NCI-H524 treated with DMSO at 0.1 percent for 48 hours (cell line): ENCODE data around the gene OVAAL.

ENCODE experiments used
- DNase-seq: peaks from one replicate; lab custom pipeline; 2025; lab: John Stamatoyannopoulos, UW

OVAAL gene

DNA sequence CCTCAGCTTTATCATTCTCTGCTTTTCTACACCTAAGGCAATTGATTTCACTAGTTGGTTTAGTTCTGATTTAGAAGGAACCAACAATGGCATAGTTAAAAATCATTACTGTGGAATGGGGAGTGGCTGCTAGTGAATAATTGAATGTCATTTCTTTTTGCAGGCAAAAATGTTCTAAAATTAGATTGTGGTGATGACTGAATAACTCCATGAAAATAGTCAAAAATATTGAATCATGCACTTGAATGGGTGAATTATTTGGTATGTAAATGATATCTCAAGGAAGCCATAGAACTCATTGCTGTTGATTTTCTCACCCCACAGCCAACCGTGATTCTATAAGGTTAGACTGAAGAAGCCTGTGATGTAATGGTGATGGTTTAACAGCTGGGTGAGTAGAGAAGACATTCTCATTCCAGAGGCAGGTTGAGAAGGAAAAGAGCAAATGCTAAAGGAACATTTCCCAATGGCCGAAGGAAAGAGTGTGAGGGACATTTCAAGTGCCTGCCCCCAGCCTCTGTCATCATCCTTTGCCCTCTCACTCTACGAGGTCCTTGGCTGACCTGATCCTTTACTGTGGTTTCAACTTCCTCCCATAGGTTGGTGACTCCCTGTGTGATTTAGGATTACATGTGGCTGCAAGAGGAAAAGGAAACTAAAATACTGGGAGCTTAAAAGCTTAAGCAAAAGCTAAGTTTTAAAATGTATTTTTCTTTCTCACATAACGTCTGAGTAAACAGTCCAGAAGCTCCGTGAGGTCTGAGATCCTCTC is 12.5 kb downstream of the OVAAL start:
- no peak for DNase-seq

DNA sequence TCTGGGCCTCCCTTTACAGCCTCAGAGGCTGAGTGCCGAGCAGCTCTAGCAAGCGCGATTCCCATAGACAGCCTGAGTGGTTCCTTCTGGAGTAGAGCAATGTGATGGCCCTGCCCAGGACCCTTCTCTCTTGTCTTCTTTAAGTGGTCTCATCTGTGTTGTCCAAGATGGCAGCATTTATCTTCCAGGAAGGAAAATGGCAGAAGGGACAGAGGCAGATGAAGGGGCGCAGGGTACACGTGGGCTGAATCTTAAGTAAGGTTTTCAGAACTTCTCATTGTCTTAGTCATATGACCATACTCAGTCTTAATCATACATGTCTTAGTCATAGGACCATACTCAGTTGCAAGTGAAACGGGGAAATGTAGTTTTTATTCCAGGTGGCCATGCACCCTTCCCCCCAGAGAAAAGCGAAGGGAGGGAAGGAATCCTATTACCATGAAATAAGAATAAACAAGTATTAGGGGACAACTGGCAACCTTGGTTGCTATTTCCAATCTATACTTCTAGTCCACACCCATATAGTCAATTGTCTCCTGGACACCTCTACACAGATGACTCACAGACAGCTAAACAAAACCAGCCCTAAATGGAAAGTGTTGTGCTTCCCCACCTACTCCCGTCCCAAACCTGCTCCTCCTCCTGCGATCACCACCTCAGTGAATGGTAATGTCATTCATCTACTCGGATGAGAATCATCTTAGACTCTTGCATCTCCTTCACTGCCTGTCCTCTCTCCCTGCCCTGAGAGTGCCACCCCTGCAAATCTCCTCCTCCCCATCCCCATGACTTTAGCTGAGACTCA is 13.3 kb downstream of the OVAAL start:
- no peak for DNase-seq

DNA sequence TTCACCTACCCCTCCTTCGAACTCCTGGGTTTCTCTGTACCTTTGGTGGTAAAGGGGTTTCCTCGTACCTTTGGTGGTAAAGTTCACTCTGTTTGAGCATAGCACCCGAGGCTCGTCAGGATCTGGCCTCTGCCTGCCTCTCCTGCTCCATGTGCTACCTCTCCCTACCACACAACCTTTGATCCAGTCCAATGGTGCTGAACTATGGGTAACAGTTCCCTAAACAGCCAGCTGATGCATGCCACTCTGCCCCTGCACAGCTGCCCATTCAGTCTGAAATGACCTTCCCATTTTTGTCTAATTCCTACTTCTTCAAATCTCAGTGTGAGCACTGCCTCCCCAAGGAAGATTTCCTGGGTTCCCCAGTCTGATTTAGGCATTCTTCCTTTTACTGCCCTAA is 14.0 kb downstream of the OVAAL start:
- no peak for DNase-seq

DNA sequence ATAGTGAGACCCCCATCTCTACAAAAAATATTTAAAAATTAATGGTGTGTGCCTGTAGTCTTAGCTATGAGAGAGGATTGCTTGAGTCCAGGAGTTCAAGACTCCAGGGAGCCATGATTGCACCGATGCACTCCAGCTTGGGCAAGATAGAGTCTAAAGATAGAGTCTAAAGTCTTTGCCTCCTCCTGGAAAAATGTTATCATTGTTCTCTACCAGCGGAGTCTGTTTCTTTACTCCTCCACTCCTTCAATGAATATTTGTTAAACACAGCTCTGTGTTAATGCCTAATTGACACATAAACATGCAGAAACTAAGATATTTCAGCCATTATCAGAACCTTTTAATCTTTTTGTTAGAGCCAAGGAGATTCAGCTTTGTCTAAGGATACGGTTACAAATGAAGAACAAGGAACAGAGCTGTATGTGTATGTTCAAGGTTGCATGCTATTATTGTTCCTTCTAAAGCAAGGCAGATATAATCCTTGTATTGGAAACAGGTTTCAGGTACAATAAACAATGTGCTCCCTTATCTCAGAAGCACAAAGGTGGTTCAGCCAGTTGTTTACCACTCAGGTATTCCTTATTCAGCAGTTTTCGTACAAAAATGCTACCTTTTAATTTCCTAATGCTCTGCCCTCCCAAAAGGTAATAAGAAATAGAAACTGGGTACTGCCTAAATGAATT is 15.4 kb downstream of the OVAAL start:
- DNase-seq: no peak

DNA sequence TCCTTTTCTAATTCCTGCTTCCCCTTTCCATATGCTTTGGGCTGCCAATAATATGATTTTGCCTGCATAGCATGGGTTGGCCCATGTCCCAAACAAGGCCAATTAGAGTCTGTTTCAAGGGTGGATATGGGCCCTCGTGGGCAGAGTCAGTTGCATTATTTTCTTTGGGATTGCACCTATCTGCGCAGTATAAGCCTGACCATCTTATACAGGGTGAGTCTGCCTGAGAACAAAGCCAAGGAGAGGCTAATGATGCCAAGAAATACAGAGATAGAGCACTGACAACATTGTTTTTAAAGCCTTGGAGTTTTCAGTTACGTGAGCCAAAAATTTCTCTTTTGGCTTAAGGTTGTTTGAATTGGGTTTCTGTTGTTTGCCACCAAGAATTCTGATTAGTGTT is 18.6 kb downstream of the OVAAL start:
- DNase-seq: no peak

DNA sequence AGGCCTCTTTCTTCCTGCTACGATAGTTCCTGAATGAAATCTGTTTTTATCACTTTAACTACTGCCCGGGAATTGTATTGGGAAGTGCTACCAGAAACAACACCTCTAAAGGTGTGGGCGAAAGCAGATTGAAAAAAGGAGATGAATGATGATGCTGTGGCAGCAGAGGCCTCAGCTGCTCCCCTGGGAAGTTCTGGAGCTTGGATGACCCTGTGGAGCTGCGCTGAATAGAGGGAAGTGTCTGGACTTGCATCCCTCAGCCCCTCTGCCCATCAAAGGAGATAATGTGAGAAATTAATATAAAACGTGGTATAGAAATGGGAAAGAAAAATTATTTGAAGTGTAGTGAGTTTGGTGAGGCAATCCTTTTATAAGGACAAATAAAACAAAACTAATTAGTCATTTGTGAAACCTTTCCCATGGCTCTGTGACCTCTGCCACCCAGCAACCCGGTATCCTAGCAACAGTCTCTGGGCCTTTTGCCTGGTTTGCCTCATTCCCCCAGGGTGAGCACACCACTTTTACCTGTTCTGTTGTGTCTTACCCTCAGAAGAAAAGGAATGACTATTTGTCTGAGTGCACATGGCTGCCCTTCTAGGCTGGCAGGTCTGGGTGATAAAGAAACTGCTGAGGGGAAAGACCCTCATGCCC is 21.3 kb downstream of the OVAAL start:
- DNase-seq: no peak

DNA sequence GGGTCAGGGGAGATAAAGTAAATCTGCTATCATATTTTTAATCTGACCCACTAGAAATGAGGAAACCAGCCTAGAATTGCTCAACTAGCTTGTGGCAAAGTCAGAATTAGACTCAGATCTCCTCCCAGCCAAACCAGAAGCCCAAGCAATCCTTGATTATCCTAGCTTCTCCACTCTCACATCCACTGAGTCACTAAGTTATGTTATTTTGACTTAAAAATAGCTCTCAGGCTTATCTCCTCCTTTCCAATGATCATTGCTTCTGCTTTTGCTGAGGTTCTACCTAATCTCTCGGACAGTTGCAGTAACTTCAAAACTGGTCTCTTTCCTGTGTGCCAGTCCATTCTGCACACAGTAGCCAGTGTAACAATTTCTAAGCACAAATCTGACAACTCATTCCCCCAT is 22.9 kb downstream of the OVAAL start:
- DNase-seq: no peak

DNA sequence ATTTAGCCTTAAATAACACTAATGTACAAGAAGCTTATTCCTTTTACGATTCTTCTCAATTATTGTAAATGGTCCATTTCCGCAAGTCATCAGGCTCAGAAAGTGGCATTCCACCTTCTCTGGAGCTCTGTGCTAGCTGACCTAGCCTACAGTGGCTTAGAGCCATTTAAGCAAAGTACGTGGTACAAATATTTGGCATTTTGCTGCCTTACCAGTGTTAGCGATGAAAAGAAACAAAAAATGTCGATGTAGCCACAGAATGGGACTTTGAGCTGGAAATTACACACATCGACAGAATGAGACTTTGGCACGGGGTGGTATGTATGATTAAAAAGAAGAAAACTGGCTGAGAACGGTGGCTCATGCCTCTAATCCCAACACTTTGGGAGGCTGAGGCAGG is 26.1 kb downstream of the OVAAL start:
- no peak for DNase-seq

DNA sequence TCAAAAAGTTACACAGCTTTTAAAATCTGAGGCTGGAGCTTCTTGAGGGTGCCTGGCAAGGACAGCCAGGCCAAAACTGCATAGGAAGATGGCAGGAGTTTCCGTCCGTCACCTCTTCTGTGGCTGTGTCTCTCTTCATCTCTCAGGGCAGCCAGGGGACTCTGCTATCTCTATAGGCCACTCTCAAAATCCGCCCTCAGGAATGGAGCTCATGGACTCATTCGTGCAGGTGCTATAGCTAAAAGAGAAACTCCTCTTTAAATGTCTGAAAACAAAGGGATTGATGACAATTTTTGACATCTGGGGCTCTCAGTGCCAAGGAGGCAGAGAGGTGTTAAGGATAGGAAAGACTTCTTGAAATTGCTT is 27.2 kb downstream of the OVAAL start:
- no peak for DNase-seq

DNA sequence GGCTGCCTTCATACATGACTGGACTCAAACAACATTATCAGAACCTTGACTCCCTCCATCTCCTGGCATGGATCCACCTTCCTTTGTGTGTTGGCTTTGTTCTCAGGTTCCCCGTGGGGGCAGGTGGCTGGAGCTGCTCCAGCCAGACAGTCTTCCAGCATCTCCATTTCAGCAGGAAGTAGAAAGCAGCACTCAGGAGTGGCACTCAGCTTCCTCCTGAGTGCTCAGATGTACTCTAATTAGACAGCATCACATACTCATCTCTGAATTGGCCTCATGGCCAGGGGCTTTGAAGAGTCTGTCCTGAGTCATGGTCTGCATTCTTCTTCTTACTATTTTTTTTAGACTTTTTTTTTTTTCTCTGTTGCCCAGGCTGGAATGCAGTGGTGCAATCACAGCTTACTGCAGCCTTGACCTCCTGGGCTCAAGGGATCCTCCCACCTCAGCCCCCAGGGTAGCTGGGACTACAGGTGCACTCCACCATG is 27.9 kb downstream of the OVAAL start:
- DNase-seq: no peak

DNA sequence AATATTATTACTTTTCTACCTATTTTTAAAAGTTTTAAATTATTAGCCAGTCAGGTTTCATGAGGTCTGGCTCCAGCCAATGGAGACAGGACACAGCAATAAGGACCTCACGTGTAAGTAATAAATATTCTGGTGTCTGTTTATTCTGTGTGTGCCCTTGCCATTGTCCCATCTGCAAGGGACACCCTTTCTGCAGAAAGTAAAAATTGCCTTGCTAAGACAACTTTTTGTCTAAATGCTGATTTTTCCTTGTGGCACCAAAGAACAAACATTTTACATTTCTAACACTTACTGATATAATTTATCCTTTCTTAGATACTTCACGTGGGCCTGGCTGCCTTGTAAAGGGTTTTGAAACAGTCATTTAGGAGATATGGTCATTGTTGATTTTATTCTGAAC is 29.4 kb downstream of the OVAAL start:
- DNase-seq: no peak

DNA sequence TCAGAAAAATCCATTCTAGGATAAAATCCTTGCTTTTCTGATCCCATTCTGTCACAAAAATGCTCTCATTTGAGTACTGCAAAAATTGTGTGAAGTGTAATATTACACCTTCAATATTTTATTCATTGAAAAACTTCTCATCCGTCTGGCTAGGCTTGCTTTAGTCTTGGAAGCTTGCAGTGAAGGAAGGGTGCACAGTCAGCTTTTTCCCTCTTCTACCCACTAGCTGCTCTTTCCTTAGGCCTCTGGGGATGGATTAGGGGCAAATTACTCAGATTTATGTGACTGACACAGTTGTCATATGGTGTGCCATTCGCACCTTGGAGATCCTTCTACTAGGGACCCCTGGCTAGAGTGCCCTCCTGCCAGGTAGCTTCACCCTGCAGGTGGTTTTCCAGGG is 32.1 kb downstream of the OVAAL start:
- no peak for DNase-seq

DNA sequence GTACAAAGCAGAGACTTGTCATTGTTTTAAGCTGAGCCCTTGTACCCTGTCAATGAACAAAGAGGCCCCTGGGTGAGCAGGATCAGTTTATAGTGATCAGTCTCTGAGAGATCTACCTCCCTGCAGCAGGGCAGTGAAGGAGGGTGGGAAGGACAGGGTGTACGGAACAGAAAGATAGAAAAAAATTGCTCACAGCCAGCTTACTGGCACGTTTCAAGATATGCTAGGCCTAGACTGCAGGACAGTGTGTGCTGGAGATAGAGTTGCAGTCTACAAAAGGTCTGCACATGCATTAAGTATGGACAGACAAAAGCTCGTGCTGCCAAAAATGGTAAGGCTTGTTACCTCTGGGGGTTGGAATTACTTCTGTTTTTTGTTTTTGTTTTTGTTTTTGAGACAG is 34.6 kb downstream of the OVAAL start:
- DNase-seq: no peak

DNA sequence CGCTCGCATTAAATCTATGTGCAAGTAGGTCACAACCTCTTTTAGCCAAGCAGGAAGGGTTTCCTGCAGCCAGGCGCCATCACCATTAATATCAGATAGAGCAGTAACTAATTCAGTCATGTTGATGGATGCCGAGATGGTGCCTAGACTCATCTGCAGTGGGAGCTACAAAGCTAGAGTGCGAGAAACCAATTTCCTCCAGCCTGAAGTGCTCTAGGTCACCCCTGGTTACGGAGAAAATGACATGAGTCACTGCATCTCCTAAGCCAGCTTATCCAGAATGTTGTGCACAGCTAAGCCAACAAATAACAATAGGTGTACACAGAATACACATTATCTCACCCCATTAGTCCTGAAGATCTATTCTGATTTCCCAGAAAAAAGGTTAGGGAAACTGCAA is 36.0 kb downstream of the OVAAL start:
- DNase-seq: no peak

DNA sequence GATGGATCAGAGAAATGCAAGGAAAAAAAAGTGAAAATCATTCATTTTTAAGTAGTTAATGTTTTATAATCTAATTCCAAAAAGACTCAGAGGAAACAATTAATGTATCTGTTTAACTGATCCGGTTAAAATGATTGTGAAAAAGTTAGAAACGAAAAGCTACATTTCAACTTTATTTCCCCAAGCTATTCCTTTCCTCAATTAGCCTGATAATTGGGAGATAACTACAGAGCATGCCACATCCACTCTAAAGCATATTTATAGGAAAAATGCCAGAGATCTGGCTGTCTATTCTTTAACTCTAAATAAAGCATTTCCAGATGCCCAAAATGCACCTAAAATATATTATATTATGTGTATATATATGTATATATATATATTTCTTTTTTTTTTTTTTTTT is 37.2 kb downstream of the OVAAL start:
- DNase-seq: no peak

DNA sequence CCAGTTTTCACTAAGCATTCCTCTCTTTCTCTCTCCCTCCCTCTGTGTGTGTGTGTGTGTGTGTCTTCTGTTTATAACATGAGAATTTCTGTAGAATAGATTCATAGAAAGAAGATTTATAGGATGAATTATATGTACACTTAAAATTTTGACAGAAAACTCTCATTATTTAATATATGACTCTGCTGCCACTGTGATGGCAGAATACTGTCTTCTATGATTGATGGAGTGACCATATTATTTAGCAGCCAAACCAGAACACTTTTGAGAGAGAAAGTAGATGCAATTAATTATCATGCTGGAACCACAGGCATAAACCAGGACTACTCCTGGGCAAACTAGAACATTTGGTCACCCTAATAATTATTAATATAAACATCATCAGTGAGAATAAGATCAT is 38.8 kb downstream of the OVAAL start:
- DNase-seq: no peak

DNA sequence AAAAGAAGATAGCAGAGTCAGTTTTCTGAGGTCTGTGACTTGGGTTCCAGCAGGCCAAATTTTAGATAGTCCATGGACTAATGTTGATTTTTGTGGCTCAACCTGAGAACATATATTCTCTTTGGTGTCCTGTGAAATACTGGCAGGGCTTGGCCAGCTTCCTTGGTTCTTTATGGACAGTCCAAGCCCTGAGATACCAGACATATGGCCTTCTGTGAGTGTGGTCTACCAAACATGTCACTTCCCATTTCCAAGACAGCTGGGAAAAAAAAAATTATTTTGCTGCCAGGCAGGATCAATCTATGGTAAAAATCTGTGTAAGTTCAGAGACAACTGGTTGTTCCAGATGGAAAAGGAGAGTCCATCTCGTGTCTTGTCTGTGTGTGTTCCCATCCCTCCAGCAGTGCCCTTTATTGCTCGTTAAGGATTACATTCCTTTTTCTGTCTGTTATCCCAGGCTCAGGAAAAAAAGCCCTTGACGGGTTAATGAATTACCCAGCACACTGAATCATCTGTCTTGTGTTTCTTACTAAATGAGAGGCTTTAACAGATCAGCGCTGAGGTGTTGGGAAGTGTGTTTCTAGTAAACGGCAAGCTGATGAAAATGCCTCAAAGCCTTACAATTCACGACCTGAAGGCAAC is 39.7 kb downstream of the OVAAL start:
- no peak for DNase-seq

DNA sequence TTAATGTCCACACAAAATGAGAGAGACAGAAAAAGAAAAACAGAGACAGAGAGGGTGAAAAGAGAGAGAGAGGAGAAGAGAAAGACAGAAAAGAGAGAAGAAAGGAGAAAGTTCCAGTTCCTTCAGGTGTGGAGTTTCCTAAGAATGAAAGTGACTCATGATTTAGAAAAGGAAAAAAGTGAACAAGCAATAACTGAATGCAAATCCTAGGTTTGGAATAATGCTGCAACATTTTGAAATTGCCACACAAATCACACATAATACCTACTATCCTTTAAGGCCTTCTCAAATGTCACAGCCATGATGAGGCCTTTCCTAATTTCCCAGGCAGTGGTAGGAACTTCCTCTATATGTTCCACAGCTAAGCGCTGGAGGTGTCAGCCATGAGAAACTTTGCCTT is 41.6 kb downstream of the OVAAL start:
- DNase-seq: no peak

DNA sequence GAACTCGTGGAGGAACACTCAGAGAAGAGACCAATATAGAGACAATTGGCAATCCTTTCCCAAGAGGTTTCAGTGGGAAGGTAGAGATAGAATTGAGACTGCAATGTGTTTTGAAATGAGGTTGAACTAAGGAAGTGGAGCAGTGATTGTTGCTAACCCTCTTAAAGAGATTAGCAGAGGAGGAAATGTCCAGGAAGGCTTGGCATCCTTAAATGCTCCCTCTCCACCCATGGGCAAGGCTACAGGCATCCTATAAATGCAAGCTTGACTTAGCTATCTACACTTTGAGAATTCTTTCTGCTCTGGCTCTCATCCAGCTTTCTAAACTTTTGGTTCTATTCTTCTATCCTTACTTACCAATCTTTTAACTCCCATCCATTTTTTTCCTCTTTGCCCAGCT is 42.7 kb downstream of the OVAAL start:
- DNase-seq: no peak

DNA sequence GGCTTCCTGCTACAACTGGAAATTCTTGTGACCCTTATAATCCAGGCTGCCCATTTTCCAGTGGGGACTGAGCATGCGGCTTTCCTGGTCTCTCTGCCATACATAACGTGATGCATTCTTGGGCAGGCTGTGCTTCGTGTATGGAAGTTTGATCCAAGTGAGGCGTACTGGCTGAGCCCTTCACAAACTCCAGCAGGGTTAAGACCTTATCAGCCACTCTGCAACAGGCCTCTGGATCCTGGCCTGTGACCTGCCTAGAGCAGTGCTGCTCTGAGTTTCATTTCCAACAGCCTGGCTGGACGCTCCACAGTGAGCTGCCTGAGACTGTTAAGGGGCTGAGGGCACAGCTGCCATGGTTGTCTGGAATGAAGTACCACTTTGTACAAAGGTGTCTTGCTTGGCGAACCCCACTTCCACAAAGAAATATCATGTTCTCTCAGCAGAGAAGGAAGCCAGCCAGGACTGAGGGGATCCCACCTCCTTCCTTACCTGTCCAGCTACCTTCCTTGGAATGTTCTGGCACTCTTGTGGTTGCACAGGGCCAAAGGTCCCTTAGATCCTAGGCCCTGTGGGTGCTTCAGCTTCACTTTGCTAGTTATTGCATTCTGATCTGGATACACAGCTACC is 44.6 kb downstream of the OVAAL start:
- no peak for DNase-seq

DNA sequence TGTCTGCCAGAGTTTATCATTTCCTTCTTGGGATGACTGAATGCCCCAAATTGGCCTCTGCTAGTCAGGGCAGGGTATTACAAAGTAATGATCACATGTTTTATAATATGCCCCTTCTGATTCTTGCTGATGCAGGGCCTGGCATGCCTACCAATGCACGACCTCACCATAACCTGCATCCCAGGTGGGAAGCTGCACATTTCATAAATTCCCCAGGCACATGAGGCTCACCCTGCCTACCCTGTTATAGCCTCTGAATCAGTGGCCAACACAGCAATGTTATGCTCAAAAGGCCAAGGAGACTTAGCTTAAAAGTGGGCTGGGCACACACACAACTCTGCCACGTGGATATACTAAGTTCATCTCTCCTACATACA is 45.1 kb downstream of the OVAAL start:
- no peak for DNase-seq

DNA sequence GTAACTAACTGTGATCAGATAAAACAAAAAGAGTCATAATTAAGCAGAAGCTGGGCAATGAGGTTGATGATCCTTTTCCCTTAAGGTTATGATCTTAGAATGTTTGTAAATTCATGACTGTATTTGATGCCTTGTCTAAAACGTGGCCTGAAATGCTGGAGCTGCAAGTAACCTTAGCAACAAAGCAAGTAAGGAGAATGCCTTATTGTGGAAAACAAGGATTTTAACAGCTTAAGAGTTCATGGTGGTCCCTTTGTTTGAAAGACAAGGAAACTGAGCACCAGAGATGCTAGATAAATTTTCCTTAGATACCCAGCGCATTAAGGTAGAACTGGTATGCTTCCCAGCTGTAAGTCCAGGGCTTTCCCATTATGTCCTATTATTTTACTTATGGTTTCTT is 47.4 kb downstream of the OVAAL start:
- DNase-seq: no peak
